NOMO-1 treated with dmso at 0.1 percent for 144 hours (cell line): ENCODE measurements around the gene CPED1.
"Not testable (repeated sequence)": the region's sequence is repeated elsewhere in the genome, so short reads cannot be mapped to it uniquely, and the experiment has no call there.

Source experiments
- DNase-seq: peaks from one replicate; lab custom pipeline; 2025; ENCODE audit not compliant: unreplicated experiment; lab: John Stamatoyannopoulos, UW

CPED1 gene

DNA sequence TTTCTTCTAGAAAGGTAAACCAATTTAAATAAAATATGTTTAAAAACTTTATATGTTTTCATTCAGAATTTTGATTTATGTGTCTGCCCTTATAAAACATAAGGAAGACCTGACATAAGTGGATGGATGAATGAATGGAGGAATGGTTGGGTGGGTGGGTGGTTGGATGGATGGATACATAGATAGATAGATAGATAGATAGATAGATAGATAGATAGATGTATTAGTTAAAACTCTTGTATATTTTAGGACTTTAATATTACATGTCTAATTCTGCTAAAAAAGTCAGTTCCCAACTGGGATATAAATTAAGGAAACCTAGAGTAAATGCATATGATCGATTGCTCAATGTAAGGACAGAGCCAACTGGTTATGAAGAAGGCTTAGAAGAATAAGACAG is 184.0 kb downstream of the CPED1 start:
- no peak for DNase-seq

DNA sequence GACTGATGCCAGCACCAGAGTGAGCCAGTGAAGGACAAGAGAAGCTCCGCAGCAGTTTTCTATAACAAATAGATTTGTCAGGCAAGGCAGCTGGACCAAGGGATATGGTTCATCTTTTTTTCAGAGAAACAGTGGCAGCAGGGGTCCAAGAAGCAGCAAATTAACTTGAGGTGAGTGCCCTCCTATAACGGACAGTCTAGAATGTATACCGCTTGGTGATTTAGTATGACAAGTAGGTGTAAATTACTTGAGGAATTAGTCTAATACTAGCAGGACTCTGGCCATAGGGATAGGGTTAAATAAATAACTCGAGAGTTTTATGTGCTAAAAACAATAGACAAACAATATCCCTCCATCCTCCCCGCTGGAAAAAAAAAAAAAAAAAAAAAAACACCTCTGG is 187.3 kb downstream of the CPED1 start:
- no peak for DNase-seq

DNA sequence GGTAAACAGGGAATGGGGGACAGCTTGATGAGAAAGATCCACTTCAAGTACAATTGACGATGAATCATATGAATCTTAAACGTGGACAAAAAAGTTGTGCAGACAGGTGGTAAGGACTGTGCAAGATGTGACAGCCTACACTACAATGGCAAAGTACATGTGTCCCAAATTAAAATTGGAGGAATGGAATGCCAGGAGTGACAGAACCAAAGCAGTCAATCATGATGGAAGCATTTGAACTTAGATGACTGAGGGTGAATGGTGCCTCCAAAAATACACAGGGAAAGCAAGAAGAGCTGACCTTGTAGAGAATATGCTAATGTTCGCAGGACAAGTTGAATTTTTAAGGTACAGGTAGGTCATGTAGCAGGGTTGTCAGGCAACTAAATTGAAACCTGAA is 189.9 kb downstream of the CPED1 start:
- DNase-seq, result no peak

DNA sequence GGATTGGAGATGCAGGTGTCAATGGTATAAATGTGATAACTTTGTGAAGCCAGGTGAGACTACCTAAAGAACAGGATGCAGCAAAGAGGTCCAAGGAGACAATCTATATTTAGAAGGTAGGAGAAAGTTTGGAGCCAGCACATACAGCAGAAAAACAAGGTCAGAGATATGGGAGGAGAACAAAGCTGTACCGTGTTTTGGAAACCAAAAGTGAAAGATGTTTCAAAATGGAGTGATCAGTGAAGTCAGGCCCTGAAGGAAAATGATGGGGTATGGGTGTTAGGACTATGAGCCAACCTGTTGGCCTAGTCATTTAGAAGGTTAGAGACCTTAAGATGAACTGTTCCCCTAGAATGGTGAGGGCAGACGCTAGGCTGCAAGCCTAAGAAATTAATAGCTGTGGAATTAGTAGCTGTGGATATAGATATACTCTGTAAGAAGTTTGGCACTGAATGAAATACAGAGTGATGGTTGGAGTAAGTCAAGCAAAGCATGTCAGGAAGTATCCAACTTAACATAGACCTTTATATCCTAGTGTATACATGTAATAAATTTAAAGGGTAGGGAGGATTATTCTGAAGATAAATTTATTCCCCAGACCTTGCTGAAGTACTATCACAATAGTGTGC is 190.5 kb downstream of the CPED1 start:
- no peak for DNase-seq

DNA sequence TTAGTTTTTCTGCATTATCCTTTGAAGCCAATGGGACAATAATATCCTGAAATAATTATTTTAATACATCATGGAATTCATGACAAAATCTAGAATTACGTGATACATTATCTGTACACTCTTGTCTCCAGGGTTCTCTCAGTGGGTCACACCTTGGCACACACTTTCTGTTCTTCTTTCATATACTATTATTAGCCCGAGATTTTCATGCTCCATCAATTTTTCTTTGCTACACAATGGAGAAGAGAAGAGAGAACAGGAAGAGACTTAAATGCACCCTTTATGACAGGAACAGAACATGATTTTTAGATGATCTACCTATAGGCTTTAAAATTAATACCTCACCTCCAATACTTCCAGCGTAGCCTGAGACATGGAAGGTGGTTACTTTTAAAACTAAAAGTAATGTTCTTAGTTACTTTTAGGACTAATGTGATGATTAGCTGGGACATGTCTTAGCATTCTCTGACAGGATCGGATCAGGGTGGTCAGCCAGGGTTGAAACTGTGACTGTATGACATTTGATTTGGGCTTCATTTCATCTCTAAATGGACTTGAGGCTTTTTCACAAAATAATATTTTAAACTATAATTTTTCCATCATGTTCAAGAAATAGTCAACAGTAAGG is 192.0 kb downstream of the CPED1 start:
- DNase-seq, result no peak

DNA sequence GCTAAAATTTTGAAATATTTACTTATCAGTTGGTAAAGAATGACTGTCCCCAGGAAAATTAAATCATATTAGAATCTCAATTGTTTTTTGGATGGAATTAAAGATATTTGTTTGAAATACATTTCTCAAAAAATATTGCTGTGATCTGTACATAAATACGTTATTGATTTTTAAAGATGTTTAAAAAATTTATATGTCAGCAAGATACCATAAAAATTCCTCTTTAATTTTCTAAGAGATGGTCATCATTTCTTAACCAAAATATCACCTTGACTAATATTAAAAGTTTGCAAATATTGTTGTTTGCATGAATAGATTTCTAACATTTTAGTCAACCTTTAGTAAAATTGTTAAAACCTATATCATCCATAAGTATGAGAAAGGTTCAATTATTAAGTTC is 192.8 kb downstream of the CPED1 start:
- no peak for DNase-seq

DNA sequence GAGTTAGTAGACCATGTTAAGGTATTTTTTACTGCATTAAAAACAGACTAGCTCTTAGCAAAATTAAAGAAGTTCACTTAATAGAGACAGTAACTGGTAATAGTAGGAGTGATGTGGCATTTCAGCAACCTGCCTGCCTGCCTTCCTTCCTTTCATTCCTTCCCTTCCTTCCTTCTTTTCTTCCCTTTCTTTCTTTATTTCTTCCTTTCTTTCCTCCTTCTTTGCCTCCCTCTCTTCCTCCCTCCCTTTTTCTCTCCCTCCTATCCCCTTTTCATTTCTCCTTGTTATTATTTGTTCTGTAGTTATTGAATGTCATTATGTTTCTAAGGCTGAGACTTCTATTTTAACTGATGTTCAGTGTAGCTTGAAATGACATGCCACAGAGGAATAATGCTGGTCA is 193.8 kb downstream of the CPED1 start:
- no peak for DNase-seq

DNA sequence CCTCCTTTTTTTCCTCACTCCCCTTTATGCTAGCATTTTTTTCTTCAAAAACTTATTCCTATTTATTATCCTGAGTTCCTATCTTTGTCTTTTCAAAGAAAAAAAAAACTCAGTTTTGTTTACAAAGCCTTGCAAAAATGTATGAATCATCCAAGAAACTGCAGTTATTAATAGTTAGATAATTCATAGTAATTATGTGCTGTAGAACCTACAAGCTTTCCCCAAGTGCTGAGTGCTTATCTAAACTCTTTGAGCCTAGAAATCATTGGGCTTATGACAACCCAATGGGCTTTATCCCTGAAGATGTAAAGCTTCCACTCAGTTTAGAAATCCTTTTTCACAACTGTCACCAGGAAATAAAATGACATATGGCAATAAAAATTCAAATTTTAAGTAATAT is 194.4 kb downstream of the CPED1 start:
- DNase-seq, result no peak

DNA sequence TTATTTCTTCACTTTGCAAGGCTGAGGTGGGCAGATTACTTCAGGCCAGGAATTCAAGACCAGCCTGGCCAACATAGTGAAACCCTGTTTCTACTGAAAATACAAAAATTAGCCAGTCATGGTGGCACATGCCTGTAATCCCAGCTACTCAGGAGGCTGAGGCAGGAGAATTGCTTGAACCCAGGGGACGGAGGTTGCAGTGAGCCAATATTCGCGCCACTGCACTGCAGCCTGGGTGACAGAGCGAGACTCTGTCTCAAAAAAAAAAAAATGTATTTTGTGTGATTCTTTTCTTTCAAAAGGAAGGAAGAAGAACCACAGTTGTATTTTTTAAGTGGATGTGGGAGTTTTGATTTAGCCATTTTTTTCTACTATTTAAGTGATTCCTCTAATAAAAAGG is 195.4 kb downstream of the CPED1 start:
- DNase-seq, result not testable (repeated sequence)

DNA sequence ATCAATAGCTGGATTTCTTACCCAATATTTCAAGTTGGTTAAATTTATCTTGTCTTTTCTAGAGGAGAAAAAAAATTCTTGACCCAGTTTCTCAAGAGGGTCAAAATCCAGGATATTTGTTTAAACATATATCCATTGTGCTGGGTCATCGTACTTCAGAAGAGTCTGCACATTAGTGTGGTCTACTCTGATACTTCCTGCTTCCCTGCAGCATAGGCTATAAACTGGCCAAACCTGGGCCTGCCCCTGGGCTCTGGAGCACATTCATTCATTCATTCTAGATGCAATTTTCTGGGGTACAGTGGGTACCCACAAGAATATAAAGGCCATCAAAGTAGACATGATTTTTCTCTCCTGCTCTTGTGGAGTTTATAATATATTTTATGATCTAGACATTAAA is 198.2 kb downstream of the CPED1 start:
- DNase-seq, result no peak

DNA sequence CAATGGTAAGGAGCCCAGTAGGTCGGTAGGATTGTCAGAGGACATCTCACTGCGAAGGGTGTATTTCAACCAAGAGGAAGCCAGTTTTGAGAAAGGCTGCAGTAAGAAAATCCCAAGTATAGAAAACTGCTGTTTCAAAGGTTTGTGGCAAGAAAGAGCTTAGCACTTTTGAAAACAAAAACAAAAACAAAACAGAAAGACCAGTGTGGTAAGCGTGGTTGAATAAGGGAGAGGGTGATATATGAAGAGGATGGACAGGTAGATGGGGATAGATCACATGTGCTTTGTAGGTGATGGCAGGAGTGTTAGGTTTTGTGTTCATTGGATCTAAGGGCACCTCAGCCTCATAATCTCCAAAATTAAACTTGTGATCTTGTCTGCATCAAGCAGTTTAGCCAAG is 198.7 kb downstream of the CPED1 start:
- DNase-seq, result no peak

DNA sequence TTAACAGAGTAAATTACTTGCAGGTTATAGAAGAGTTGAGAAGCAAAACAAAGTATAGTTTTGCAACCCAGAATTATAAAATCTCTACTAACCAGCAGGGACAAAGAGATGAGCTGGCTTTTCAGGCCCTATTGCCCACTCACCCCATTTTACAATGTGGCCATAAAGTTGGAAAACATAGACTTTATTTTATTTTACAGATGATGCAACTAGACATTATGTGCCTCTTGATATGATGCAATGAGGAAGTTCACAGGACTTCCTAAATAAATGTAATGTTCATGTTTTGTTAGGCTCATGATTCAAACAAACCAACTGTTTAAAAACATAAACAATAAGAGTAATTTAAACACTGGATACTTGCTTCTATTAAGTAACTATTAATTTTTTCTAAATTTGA is 199.2 kb downstream of the CPED1 start:
- no peak for DNase-seq

DNA sequence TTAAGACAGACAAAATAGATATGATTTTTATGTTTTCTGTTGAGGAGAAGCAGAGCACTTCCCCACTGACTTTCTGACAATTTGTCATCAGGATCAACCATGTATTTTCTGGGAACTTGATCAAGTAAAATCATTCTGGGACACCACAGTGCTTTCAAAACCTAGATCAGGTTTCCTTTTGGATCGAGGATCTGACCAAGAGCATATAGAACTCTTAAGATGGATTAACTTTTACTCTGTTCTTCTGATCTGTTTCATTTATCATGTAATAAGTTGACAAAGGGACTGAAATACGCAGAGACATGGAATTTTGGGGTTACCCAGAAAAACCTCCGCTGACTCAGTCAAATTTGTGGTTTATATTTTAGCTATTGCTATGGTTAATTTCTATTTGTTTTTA is 204.3 kb downstream of the CPED1 start:
- no peak for DNase-seq

DNA sequence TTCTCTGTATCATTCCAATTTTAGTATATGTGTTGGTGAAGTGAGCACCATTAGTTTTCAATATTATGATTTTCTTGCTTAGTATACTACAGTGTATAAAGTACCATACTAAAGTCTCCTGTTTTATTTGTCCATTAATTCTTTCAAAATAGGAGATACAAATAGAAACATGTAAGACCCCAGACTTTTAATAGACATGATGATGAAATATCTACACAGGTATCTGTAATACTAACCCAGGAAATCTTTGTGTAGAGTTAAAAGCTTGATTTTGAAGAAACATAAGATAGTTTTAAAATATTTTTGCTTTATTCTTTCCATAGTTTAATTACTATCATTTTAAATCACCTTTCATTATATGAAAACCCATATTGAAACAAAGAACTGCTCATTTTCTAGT is 206.5 kb downstream of the CPED1 start:
- DNase-seq, result no peak

DNA sequence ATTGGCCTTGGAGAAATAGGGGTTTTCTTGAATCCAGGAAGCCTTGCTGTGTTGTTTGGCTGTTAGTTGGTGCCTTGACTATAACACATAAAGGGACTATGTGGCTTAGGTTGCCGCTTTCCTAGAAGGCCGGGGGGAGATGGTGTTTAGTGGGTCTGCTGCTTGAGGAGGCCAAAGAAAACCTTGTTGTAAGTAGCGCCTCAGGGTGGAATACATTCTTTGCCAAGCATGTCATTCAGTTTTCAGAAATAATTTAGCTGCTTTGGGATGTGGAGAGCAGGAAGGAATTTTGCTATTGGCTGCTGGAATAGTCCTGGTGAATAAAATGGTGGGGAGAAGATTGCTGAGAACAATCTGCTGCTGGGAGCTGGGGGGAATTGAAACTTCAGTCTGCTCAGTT is 207.4 kb downstream of the CPED1 start:
- no peak for DNase-seq

DNA sequence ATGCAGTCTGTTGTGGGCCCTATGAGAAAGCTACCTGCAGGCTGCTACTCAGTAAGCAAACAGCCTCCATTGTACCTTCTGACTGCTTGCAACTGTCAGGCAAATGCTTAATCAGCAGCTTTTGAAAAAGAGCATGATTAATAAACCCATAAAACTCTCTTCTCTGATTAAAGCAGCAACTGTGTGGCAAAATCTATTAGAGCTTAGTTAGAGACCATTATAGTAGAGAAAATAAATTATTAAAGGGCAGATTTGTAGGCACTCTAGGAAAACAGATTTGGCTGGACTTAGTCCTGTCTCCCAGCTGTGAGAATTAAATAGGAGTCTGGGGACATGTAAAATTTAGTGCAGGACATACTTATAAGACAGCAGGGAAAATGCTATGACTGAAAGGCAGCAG is 207.8 kb downstream of the CPED1 start:
- no peak for DNase-seq

DNA sequence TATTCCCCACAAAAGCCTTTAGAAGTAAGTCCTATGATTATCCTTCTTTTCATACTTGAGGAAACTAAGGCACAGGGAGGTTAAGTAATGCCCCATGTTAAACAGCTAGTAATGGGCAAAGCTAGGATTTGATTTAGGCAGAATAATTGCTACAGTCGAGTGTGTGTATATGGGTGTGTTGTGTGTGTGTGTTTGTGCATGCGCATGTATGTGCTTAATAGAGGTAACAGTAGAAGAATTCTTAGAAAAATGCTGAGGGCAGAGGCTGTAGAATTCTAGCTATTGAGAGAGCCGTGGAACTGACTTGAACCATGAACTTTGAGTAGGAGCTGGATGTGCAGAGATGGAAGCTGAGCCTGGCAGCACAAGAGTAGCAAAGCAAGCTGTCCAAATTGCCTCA is 208.9 kb downstream of the CPED1 start:
- no peak for DNase-seq

DNA sequence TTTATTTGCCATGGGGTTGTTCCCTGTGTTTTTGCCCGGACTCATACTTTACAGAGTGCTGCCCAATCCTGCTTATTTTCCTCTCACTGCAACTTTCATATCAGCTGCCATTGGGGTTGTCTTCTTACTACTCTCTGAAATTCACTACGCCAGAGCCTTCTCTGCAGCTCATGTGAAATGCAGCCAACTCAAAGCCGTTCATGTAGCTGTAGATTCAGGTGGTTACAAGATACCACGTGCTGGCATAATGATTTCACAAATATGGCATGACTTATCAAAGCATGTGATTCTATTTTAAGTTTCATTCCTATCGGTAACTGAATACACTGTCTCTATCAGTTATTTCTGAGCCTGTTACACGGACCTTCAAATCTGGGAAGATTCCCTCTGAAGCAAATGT is 210.0 kb downstream of the CPED1 start:
- DNase-seq, result no peak

DNA sequence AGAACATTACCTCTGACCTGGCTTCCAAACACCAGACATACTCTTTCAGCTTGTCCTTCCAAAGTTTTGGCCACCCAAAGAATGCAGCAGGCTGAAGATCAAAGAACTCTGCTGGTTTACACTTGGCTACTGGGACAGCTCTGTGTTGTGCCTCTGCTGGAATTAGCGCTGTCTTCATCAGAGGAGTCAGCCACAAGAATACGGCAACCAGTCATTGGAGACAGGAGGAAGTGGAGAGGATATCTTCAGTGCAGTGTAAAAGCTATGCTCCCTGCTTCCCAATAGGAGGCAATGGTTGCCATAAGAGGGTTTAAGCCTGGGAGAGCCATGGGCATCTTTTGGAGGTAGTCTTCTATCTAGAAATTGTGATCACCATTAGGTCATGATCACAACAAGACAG is 213.6 kb downstream of the CPED1 start:
- no peak for DNase-seq

DNA sequence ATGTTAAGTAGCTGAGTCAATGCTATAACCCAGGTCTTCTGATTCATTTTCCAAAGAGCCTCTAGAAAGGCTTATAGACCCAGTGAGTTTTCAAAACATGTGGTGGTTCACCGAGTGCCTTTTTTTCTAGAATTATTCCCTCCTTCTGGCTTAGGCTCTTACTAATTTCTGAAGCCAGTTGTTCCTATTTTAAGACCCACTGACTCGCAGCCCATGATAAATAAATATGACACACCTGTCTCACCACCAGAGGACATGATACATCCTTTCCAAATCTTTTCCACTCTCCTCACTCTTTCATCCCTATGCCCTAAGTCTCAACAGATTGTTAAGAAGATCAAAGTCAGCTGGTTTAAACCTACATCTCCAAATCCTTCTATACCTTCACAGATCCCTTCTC is 214.3 kb downstream of the CPED1 start:
- DNase-seq, result no peak

DNA sequence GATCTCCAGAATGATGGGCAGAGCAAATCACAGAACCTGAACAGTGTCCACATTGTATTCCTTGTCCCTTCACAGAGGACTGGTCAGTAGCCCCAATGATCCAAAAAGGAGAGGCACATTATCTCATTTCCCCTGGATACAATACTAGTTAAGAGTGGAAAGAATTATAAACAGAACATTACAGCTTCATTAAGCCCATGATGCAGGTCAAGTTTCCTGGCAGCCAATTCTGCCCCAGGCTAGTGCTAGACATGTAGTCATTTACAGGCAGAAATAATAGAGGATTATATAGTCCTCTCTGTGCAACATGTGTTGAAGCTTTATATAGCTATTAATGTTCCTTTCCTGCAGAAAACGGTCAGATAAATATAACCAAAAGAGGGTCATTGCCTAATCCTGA is 216.0 kb downstream of the CPED1 start:
- no peak for DNase-seq

DNA sequence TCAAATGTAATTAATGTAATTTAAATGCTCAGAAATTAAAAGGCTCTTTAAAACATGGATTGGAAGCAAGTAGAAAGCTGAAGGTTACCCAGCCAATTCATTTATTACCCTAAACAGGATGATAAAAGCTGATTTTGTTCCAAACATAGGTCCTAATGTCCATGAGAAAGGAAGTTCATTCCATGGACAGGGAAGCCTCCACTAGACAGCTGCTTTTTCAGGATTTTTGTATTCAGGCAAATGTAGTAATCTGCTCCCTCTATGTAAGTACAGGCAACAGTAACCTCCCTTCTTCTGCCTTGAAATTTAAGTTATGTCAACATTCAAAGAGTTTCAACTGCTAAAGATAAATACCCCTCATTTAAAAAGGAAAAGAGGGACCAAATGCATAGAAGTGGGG is 217.3 kb downstream of the CPED1 start:
- DNase-seq, result no peak

DNA sequence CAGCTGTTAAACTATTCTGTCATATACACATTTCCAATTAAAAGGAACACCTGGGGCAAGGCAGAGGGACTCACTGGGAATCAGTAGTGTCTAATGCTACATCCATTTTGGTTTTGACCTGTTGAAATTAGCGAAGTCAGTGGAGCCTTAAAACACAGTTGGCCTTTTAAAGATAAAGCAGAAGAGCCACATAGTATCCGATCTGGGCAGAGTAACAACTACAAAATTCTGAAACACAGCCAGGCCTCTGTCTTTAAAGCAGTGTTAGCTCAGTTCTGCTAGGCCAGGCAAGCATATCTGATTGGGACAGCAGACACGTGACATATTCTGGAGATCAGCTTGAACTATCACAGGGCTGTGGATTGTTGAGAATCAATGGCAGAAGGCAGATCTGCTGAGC is 222.7 kb downstream of the CPED1 start:
- DNase-seq, result no peak
